Skeletal muscle satellite cell (primary cell): ENCODE data around the gene CTDNEP1.

Source experiments
- H3K27me3 ChIP-seq: 2 replicates; pipeline ENCODE4 v1.7.0; 2013; ENCODE audit warnings: low read length; ENCODE audit not compliant: control insufficient read depth, insufficient read depth
- H3K36me3 ChIP-seq: 2 replicates; pipeline ENCODE4 v1.7.0; 2013; ENCODE audit warnings: mild to moderate bottlenecking, control low read depth, low read length; ENCODE audit not compliant: insufficient read depth
- H3K4me1 ChIP-seq: 2 replicates; pipeline ENCODE4 v1.7.0; 2013; ENCODE audit warnings: low read length; ENCODE audit not compliant: control insufficient read depth, insufficient read depth
- H3K4me2 ChIP-seq: 2 replicates; pipeline ENCODE4 v1.7.0; 2013; ENCODE audit warnings: mild to moderate bottlenecking, low read length
- H3K4me3 ChIP-seq: 2 replicates; pipeline ENCODE4 v1.7.0; 2013; ENCODE audit warnings: low read length
- H3K9ac ChIP-seq: 2 replicates; pipeline ENCODE4 v1.7.0; 2013; ENCODE audit warnings: mild to moderate bottlenecking, low read depth, low read length, moderate library complexity
- H3K9me3 ChIP-seq: replicated peaks from 2 replicates; pipeline ENCODE4 v1.7.0; 2013; ENCODE audit warnings: mild to moderate bottlenecking, control low read depth, low read length

The CTDNEP1 gene

GRCh38 chr17:7222093-7222971 lies 29.2 kb downstream of the CTDNEP1 start:
- no peak overlapping the region for H3K4me3 ChIP-seq
- no peaks in the 10 kb centered on the region for H3K9me3 ChIP-seq
- no peak overlapping the region for H3K9ac ChIP-seq
- peaks cover 48% of the 10 kb centered on the region for H3K36me3 ChIP-seq
- H3K4me1 ChIP-seq = peaks cover 33% of the 10 kb centered on the region
- H3K4me2 ChIP-seq = no peak overlapping the region
- H3K27me3 ChIP-seq = no peaks in the 10 kb centered on the region

GRCh38 chr17:7221278-7222092 lies 30.0 kb downstream of the CTDNEP1 start:
- peaks cover 40% of the 10 kb centered on the region for H3K36me3 ChIP-seq

GRCh38 chr17:7220593-7221277 lies 30.8 kb downstream of the CTDNEP1 start:
- Histone ChIP-seq H3K4me1 (peaks cover 43% of the 10 kb centered on the region), H3K9ac (peak overlapping the region; percentile 93)

More at GRCh38 chr17:7221278-7222092, 30.0 kb downstream of the CTDNEP1 start:
- Histone ChIP-seq H3K9me3 (no peaks in the 10 kb centered on the region), H3K27me3 (no peaks in the 10 kb centered on the region), H3K4me1 (peaks cover 36% of the 10 kb centered on the region), H3K9ac (peak overlapping the region; percentile 93), H3K4me3 (peak overlapping the region; percentile 95), H3K4me2 (peak overlapping the region; percentile 90)

GRCh38 chr17:7219812-7220592 lies 31.5 kb downstream of the CTDNEP1 start, which contains the start of the genes ACADVL and DLG4:
Gene ACADVL, plus strand, starts transcription at chr17:7219938. Its CDS starts 47 bp downstream, at chr17:7219985.
Gene DLG4, minus strand, starts transcription at chr17:7219836.
- H3K4me2 ChIP-seq = peak within 1 kb of the TSS; percentile 90
- no peaks in the 10 kb centered on the region for H3K27me3 ChIP-seq
- peaks cover 38% of the 10 kb centered on the region for H3K36me3 ChIP-seq
- H3K9me3 ChIP-seq = no peaks in the 10 kb centered on the region
- H3K4me1 ChIP-seq = peaks cover 49% of the 10 kb centered on the region
- H3K9ac ChIP-seq = peak within 1 kb of the TSS; percentile 93
- H3K4me3 ChIP-seq = peak within 1 kb of the TSS; percentile 95

More at GRCh38 chr17:7220593-7221277, 30.8 kb downstream of the CTDNEP1 start:
- Histone ChIP-seq H3K36me3 (peaks cover 39% of the 10 kb centered on the region), H3K27me3 (no peaks in the 10 kb centered on the region), H3K4me2 (peak overlapping the region; percentile 90), H3K4me3 (peak overlapping the region; percentile 95), H3K9me3 (no peaks in the 10 kb centered on the region)

GRCh38 chr17:7219229-7219811 lies 32.2 kb downstream of the CTDNEP1 start:
- Histone ChIP-seq H3K4me3 (peak overlapping the region; percentile 95), H3K27me3 (no peaks in the 10 kb centered on the region), H3K4me1 (peaks cover 52% of the 10 kb centered on the region), H3K4me2 (peak overlapping the region; percentile 90), H3K36me3 (peaks cover 33% of the 10 kb centered on the region), H3K9me3 (no peaks in the 10 kb centered on the region), H3K9ac (peak overlapping the region; percentile 93)

- Histone ChIP-seq H3K4me3 (no peak overlapping the region), H3K27me3 (no peaks in the 10 kb centered on the region), H3K36me3 (peaks cover 27% of the 10 kb centered on the region), H3K4me1 (peaks cover 57% of the 10 kb centered on the region), H3K4me2 (peak overlapping the region; percentile 90), H3K9ac (no peak overlapping the region), H3K9me3 (no peaks in the 10 kb centered on the region)
These were observed 32.8 kb downstream of the CTDNEP1 start for GRCh38 chr17:7218758-7219157.

- peak overlapping the region; percentile 73 for H3K9ac ChIP-seq
- peaks cover 22% of the 10 kb centered on the region for H3K36me3 ChIP-seq
- peak overlapping the region; percentile 78 for H3K4me2 ChIP-seq
- no peaks in the 10 kb centered on the region for H3K9me3 ChIP-seq
- H3K4me3 ChIP-seq = peak overlapping the region; percentile 66
- no peaks in the 10 kb centered on the region for H3K27me3 ChIP-seq
- peaks cover 60% of the 10 kb centered on the region for H3K4me1 ChIP-seq
These were observed 33.4 kb downstream of the CTDNEP1 start for GRCh38 chr17:7218166-7218565.

- H3K4me3 ChIP-seq = peak overlapping the region; percentile 72
- H3K36me3 ChIP-seq = peaks cover 13% of the 10 kb centered on the region
- peak overlapping the region; percentile 88 for H3K4me2 ChIP-seq
- no peaks in the 10 kb centered on the region for H3K9me3 ChIP-seq
- peaks cover 60% of the 10 kb centered on the region for H3K4me1 ChIP-seq
- peak overlapping the region; percentile 74 for H3K9ac ChIP-seq
- H3K27me3 ChIP-seq = no peaks in the 10 kb centered on the region
These were observed 34.2 kb downstream of the CTDNEP1 start for GRCh38 chr17:7217113-7217987.

- Histone ChIP-seq H3K9ac (peak overlapping the region; percentile 74), H3K4me2 (peak overlapping the region; percentile 88), H3K9me3 (no peaks in the 10 kb centered on the region), H3K4me1 (peaks cover 57% of the 10 kb centered on the region), H3K27me3 (no peaks in the 10 kb centered on the region), H3K4me3 (peak overlapping the region; percentile 72), H3K36me3 (peaks cover 5% of the 10 kb centered on the region)
These were observed 35.1 kb downstream of the CTDNEP1 start for GRCh38 chr17:7216242-7217112.
